A673 (cell line): ENCODE data around the gene TRIM8. TPM values are rescaled to one million over a fixed set of nuclear protein-coding genes. Genes with fewer than 3 reads are reported as not detected.

Source experiments
- BruUV-seq: library from RNA; stranded (reverse); fragments of 400-500 nt; replicated peaks from 2 replicates; lab custom pipeline; 2021; lab: Mats Ljungman, UMichigan
- CTCF ChIA-PET: fragments of 300-600 bp; sonication (Branson Sonifier 250); formaldehyde crosslinking; loops from one replicate; lab custom pipeline; 2022; ENCODE audit warnings: antibody characterized with exemption; lab: Charles Lee
- POLR2A ChIA-PET: fragments of 300-600 bp; sonication (Branson Sonifier 250); formaldehyde crosslinking; loops from one replicate; lab custom pipeline; 2022; ENCODE audit warnings: antibody characterized with exemption; ENCODE audit not compliant: low non-redundant PET; lab: Charles Lee
- DNase-seq: peaks from one replicate; pipeline ENCODE4 v3.0.0-alpha.2; 2015; ENCODE audit warnings: low spot score
- H3K27ac ChIP-seq: fragments of 200-600 bp; sonication (generic); 2 replicates; pipeline ENCODE4 v1.5.1; 2016; ENCODE audit warnings: mixed run types, low read depth, mild to moderate bottlenecking, mixed read lengths, antibody characterized with exemption, low read length; ENCODE audit not compliant: poor library complexity, severe bottlenecking
- H3K27me3 ChIP-seq: fragments of 200-600 bp; sonication (generic); replicated peaks from 2 replicates; pipeline ENCODE4 v1.6.1; 2017; ENCODE audit warnings: mixed run types, low read depth, mild to moderate bottlenecking, mixed read lengths, antibody characterized with exemption, low read length; ENCODE audit not compliant: insufficient read depth, poor library complexity
- H3K36me3 ChIP-seq: fragments of 200-600 bp; sonication (generic); 2 replicates; pipeline ENCODE4 v1.6.1; 2016; ENCODE audit warnings: mixed run types, mild to moderate bottlenecking, mixed read lengths, antibody characterized with exemption, low read length; ENCODE audit not compliant: insufficient read depth, poor library complexity, severe bottlenecking
- H3K4me1 ChIP-seq: fragments of 200-600 bp; sonication (generic); 2 replicates; pipeline ENCODE4 v1.6.1; 2017; ENCODE audit warnings: mixed run types, mild to moderate bottlenecking, mixed read lengths, antibody characterized with exemption, low read length; ENCODE audit not compliant: insufficient read depth, poor library complexity, severe bottlenecking
- H3K4me3 ChIP-seq: fragments of 200-600 bp; sonication (generic); 2 replicates; pipeline ENCODE4 v1.5.1; 2016; ENCODE audit warnings: low read depth, mixed run types, mild to moderate bottlenecking, mixed read lengths, low read length; ENCODE audit not compliant: poor library complexity, severe bottlenecking
- H3K9me3 ChIP-seq: fragments of 200-600 bp; sonication (generic); 2 replicates; pipeline ENCODE4 v1.6.1; 2016; ENCODE audit warnings: mixed run types, low read depth, mild to moderate bottlenecking, mixed read lengths, antibody characterized with exemption, low read length; ENCODE audit not compliant: poor library complexity, severe bottlenecking
- CTCF ChIP-seq: fragments of 300-800, 200-600 bp; sonication (generic); conservative IDR thresholded peaks from 2 replicates; pipeline ENCODE4 v1.5.1; 2017; ENCODE audit warnings: low read depth, mild to moderate bottlenecking, antibody characterized with exemption, low read length, moderate library complexity, mixed read lengths
- EZH2 ChIP-seq: fragments of 200-600 bp; sonication (generic); IDR thresholded peaks from 2 replicates; pipeline ENCODE4 v1.6.1; 2017; ENCODE audit warnings: borderline replicate concordance, low read depth, mild to moderate bottlenecking, mixed read lengths, antibody characterized with exemption, low read length; ENCODE audit not compliant: poor library complexity, severe bottlenecking
- intact Hi-C: fragments of 100-400 bp; cut with micrococcal nuclease; formaldehyde crosslinking; loops from one replicate; pipeline ENCODE4 v1.10.0; 2022; ENCODE audit not compliant: unreplicated experiment
- total RNA-seq: library from RNA; stranded (reverse); gene quantifications from 2 replicates; pipeline ENCODE4 v1.2.3, GENCODE V29; 2021

The TRIM8 gene
- total RNA-seq, 1 experiment from 2014 or later = 29.4 TPM

GRCh38 chr10:102627736-102628293, 16.5 kb upstream of the TRIM8 start:
- H3K4me1 ChIP-seq = peaks cover 3% of the 10 kb centered on the region
- no peak overlapping the region for H3K4me3 ChIP-seq
- CTCF ChIA-PET = no interaction called here
- H3K36me3 ChIP-seq = no peaks in the 10 kb centered on the region
- no peaks in the 10 kb centered on the region for H3K9me3 ChIP-seq
- DNase-seq = no peak
- no TSS peak for BruUV-seq
- H3K27ac ChIP-seq = peak overlapping the region; percentile 67
- H3K27me3 ChIP-seq = no peaks in the 10 kb centered on the region
- POLR2A ChIA-PET = interaction anchor here (0.6 kb wide), 1 partner anchor 49 kb away, joined by 3 read pairs; no protein-coding TSS in a partner anchor
- intact Hi-C loops = no loop called here
- TF ChIP-seq EZH2 (no peak), CTCF (no peak)

- Histone ChIP-seq H3K36me3 (no peaks in the 10 kb centered on the region), H3K4me3 (no peak overlapping the region), H3K27me3 (no peaks in the 10 kb centered on the region), H3K27ac (peak overlapping the region; percentile 67), H3K9me3 (no peaks in the 10 kb centered on the region), H3K4me1 (peaks cover 10% of the 10 kb centered on the region)
- intact Hi-C loops = no loop called here
- CTCF ChIA-PET = no interaction called here
- BruUV-seq = no TSS peak
- TF ChIP-seq CTCF (no peak), EZH2 (no peak)
- no peak for DNase-seq
- POLR2A ChIA-PET = no interaction called here
Observed at GRCh38 chr10:102628451-102628911, 15.8 kb upstream of the TRIM8 start.

GRCh38 chr10:102629661-102630614, 14.3 kb upstream of the TRIM8 start:
- ChIA-PET CTCF (no interaction called here), POLR2A (no interaction called here)
- no peaks in the 10 kb centered on the region for H3K9me3 ChIP-seq
- no peaks in the 10 kb centered on the region for H3K27me3 ChIP-seq
- peaks cover 12% of the 10 kb centered on the region for H3K4me1 ChIP-seq
- DNase-seq = no peak
- peak overlapping the region; percentile 42 for H3K27ac ChIP-seq
- no peak for TF ChIP-seq EZH2
- no peak for TF ChIP-seq CTCF
- H3K4me3 ChIP-seq = no peak overlapping the region
- no peaks in the 10 kb centered on the region for H3K36me3 ChIP-seq
- no TSS peak for BruUV-seq
- intact Hi-C loops = no loop called here
